ENCODE measurements around the gene PRR22.

DNA sequence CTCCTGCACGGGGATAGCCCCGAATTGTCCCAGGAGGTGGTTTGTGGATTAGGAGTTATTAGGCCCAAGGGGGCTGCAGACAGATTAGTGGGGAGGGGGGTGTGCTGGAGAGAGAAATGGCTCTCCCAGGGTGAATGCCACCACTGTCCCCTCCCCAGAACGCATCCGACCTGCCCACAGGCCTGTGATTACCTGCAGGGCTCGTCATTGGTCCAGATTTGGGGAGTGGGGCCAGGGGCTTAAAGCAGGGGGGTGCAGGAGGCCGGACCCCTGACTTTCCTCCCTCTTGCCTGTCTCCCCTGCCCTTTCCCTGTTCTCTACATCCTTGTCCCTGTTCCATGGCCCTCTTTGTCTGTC is 21.6 kb upstream of the PRR22 start:
- TF ChIP-seq YY1 (IDR thresholded peaks at IDR 0.05; ENCODE audit: insufficient read depth, insufficient read length) (no peak), ZNF274 (IDR thresholded peaks at IDR 0.05; ENCODE audit: low read depth, low read length) (no peak)
